ENCODE measurements around the gene F12.
"Not testable (repeated sequence)": the region's sequence is repeated elsewhere in the genome, so short reads cannot be mapped to it uniquely, and the experiment has no call there.

F12 gene

GRCh38 chr5:177367981-177368868 lies 41.1 kb downstream of the F12 start:
- DNase-seq = no peak

DNA sequence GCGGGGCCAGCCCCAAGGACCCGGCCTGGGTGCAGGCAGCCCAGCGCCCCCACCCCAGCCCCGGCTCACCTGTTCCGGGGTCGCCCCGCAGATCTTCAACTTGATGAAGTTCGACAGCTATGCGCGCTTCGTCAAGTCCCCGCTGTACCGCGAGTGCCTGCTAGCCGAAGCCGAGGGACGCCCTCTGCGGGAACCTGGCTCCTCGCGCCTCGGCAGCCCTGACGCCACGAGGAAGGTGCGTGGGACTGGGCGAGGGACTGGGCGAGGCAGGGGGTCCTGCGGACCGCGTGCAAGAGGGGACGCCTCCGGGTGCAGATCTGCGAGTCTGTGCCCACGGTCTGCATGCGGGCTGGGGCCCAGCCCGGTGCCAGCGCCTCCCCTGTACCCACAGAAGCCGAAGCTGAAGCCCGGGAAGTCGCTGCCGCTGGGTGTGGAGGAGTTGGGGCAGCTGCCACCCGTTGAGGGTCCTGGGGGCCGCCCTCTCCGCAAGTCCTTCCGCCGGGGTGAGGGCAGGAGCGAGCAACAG lies 42.0 kb downstream of the F12 start:
- DNase-seq = no peak

DNA sequence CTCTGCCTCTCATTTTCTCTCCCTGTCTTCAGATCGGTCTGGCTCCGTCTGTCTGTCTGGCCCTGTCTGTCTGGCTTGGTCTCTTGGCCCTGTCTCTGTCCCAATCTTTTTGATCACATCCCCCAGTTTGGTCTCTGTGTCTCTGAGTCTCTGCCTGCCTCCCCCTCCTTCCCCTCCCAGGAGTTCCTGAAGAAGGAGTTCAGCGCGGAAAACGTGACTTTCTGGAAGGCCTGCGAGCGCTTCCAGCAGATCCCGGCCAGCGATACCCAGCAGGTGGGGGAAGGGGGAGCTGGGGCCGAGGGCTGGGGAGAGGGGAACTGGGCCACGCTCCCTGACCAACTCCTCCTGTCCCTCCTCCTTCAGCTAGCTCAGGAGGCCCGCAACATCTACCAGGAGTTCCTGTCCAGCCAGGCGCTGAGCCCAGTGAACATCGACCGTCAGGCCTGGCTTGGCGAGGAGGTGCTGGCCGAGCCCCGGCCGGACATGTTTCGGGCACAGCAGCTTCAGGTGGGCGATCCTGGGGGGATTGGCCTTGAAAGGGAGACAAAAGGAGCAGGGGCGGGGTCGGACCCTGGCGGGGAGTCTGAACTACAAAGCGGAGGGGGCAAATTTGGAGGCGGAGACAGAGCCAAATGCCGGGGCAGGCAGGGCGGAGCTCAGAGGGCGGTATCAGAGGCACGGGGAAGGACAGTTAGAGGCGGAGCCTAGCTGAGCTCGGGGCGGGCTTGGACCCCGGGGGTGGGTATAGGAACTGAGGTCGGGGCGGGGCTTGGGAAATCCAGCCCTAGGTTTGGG lies 42.6 kb downstream of the F12 start:
- DNase-seq = no peak

DNA sequence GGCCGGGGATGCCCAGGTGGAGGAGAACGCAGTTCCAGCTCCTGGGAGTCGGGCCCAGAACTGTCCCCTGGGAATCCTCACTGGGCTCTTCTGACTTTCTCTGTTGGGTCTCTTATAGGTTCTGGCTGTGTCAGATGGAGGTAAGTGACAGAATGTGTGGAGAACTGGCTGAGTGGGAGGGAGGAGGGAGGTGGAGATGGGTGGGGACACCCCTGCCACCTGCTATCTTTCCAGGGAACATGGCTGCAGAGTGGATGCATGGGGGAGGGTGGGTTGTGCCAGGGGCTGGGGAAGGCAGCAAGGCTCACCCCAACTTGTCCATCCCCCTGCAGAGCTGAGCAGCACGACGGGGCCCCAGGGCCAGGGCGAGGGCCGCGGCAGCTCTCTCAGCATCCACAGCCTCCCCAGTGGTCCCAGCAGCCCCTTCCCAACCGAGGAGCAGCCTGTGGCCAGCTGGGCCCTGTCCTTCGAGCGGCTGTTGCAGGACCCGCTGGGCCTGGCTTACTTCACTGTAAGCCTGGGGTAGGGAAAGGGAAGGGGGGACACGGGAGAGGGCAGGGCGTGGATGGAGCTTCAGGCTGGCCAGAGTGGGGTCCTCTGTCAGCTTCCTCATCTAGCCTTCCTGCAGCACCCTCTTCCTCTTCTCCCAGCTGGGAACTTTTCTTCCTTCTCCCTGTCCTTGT lies 43.4 kb downstream of the F12 start:
- no peak for DNase-seq

- DNase-seq = peak in 1 of 2 experiments; percentile 64
Observed at GRCh38 chr5:177364159-177364962, 45.0 kb downstream of the F12 start.

DNA sequence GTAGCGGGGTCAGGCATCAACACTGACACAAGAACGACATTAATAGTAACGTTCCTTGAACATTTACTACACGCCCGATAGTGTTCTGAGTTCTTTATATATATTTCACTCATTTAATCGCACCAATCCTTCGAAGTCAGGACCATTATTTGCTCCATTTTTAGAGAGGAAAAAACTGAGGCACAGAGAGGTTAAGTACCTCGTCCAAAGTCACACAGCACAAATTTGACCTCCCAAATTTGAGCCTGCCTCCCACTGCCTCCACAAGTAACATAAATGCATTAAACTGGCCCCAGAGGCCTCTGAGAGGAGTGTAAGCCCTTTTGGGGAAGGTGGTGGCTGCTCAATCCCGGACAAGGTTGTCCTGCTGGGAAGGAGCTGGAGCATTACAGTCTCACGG lies 45.8 kb downstream of the F12 start:
- DNase-seq = no peak

- peak; percentile 76 to 84 for DNase-seq
Observed at GRCh38 chr5:177362610-177363507, 46.5 kb downstream of the F12 start.

DNA sequence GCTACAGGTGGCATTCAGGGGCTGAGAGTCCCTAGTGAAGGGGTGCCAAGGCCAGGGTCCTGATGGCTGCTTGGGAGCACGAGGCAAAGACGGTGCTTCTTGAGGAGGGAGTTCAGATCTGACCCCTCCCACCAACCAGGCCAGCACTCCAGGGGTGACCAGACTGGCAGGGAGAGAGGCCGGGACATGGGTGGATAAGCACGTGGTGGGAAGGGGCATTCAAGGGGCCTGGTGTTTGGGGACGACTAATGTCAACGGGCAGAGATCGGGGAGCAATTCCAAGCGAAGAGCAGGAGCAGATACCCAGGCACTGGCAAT lies 47.1 kb downstream of the F12 start:
- no peak for DNase-seq

DNA sequence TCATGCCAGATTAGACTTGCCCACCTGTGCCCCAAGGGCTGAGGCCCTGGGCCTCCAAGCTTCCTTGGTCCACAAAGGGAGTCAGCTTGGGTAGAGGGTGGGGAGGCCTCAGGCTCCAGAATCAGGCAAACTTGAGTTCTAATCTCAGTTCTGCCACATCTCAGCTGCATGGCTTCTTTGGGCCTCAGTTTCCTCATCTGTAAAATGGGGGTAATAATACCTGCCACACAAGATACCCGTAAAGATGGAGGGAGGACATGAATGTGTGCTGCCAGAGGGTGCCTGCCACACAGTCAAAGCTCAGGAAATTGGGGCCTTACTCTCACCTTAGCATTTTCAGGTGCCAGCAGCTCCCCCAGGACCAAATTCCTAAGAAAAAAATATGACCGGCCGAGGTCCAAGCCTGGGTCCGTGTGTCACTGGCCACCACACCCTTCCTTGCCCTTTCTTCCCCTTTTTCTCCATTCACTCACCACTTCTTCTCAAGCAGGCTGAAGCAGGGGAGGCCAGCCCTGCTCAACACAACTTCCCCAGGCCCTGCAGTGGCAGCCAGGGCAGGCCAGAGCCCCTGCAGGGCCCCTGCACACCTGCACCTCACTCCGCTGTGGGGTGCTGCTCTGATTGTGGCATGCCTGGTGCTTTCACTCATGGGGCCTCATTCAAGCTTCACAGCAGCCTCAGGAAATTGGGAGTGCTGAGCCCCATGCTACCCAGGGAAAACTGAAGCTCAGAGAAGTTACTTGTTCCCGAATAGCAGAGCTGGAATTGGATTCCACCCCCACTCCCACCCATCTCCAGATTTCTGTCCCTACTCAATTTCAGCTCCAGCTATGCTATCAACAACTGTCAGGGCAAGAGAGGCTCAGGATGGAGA lies 47.7 kb downstream of the F12 start:
- no peak for DNase-seq

DNA sequence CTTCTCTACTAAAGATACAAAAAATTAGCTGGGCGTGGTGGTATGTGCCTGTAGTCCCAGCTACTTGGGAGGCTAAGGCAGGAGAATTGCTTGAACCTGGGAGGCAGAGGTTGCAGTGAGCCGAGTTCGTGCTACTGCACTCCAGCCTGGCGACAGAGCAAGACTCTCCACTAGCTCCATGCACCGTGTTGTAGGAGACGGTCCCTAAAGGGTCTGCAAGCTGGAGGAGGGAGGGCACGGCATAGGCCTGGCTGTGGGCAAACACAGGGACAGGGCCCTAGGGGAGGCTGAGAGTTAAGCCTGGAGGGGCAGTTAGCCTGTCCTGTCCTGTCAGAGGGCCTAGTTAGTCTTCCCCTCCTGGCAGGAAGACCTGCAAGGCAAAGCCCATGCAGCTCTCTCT lies 48.6 kb downstream of the F12 start:
- DNase-seq = not testable (repeated sequence)

DNA sequence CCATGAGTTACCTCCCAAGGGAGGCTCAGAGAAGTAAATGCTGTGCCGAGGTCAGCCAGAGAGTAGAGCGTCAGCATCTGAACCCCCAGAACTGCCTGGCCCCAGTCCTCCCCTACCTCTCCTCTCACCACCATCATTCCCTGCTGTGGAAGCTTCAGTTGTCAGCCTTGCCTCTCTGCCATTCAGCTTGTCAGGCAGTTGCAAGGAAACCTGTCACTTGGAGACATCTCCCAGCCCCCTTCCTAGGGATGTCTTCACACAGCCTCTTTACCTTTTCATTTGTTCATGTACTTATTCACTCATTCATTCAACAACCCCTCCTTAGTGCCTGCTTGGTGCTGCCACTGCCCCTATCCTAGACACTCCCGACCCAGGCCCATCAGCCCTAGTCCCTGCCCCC lies 49.5 kb downstream of the F12 start:
- no peak for DNase-seq

- DNase-seq = no peak
Observed at GRCh38 chr5:177359451-177359851, 49.9 kb downstream of the F12 start.

GRCh38 chr5:177358370-177358819 lies 51.0 kb downstream of the F12 start:
- peak in 1 of 2 experiments; percentile 27 for DNase-seq

DNA sequence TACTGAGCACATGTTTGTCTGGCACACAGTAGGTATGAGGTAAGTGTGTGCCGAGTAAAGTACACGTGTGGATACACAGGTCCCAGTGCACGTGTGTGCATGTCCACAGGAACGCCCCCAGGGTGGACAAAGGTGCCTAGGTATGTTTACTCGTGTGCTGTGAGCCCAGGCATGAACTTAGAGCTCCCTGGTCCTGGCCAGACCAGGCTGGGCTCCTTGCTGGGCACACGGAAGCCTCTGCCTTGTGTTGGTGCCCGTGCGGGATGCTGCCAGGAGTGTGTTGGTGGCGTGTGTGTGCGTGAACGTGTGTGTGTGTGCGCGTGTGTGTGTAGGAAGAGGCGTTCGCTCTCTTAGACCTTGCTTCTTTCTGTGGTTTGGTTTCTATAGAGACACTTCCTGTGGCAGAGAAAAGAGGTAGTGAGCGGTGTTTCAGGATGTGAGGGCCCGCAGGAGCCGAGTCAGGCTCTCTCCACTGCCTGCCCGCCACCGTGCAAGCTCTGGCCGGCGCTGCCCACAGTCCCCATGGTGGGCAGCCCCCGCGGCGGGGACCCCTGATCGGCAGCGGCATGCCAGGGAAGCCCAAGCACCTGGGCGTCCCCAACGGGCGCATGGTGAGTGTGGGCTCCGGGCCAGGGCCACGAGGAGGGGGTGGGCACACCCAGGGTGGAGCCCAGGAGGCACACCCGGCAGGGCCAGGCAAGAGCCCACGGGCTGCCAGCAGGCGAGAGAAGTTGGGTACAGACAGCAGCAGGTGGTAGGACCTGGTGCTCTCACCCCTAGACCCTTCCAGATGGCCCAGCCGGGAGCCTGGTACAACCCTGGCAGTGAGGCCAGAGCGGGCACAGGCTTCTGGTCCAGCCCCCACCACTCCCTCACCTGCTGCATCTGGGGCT lies 51.7 kb downstream of the F12 start, which contains the start of gene RGS14:
Gene RGS14 (plus strand): TSS at position 466 of the 893 bp plus-strand sequence. CDS start 101 bp downstream, at position 567.
- DNase-seq = peak; percentile 58 to 63

- DNase-seq = no peak
Observed at GRCh38 chr5:177357146-177357458, 52.3 kb downstream of the F12 start.

DNA sequence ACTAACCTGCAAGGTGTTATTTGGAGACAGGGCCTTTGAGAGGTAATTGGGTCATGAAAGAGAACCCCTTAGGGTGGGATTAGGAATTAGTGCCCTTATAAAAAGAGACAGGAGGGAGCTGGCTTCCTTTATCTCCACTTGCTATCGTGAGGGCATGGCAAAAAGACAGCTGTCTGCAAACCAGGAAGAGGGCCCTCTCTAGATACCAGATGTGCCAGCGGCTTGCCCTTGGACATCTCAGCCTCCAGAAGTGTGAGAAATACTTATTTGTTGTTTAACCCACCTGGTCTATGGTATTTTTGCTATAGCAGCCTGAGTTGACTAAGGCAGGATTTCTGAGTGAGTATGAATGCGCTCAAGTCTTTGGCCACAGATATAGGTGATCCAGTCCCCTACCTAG lies 52.6 kb downstream of the F12 start:
- DNase-seq = no peak

- no peak for DNase-seq
Observed at GRCh38 chr5:177355868-177356168, 53.5 kb downstream of the F12 start.

DNA sequence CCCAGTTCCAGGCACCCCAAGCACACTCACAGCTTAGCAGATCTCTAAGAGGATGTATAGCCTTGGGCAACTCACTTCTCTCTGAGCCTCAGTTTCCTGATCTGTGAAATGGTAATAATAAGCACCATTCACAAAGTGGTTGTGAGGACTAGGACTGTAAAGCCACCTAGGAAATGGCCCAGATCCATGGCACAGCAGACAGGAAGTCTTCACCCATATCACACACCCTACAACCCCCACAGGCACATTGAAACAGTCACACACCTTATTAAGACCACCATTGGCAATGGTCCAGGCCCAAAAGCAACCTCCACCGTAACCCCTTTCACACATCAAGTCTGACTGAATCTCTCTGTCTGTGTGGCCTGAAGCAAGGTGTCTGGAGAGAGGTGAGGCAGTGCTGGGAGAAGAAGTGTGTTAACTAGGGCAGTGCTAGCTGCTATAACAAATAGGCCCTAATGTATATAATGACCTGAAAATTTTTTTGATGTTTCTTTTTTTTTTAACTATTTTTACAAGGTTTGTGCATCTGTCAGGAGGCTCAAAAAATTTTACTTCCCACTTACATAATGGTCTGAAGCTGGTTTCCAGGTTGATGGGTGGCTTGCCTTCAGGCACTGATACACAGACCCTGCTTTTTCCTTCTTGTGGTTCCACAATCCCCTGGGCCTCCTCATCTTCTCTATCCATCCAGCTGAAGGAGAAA lies 54.0 kb downstream of the F12 start:
- no peak for DNase-seq

DNA sequence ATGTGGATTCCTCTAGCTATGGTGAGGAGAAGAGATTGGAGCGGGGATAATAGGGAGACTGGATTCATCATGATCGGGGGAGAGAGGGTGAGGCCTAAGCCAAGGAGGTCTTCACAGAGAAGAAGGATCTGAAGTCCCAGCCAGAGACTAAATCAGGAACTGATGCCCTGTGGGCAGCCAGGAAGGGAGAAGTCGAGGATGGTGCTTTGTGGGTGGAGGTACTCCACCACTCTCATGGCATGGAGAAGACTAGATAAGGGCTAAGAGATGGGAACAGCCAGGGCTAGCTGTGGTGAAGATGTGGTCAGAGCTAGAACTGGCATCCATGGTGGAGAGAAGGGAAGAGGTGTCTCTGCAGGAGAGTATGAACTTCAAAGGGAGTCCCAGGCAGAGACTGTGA lies 54.7 kb downstream of the F12 start:
- DNase-seq = no peak

All from activated CD4-positive, alpha-beta T cell treated with anti-CD3 and anti-CD28 coated beads, Interleukin-2, amount 50 U/mL, for 48 hours (primary cell).